HCT116 (cell line): ENCODE data around the gene APOL4.

Source experiments
- POLR2A ChIP-seq: IDR thresholded peaks from 2 replicates; pipeline ENCODE4 v1.7.0; 2011; ENCODE audit warnings: borderline replicate concordance; ENCODE audit not compliant: insufficient read depth, insufficient read length; ENCODE audit errors: extremely low read depth
- RAD21 ChIP-seq: IDR thresholded peaks from 2 replicates; pipeline ENCODE4 v1.6.1; 2012; ENCODE audit warnings: low read depth, mild to moderate bottlenecking
- SIN3A ChIP-seq: IDR thresholded peaks from 2 replicates; pipeline ENCODE4 v1.6.1; 2012; ENCODE audit warnings: low read depth
- SP1 ChIP-seq: IDR thresholded peaks from 2 replicates; pipeline ENCODE4 v1.6.1; 2012; ENCODE audit warnings: low read depth
- SRF ChIP-seq: IDR thresholded peaks from 2 replicates; pipeline ENCODE4 v1.6.1; 2012; ENCODE audit warnings: low read depth
- TCF7L2 ChIP-seq: IDR thresholded peaks from 2 replicates; pipeline ENCODE4 v1.7.0; 2011; ENCODE audit warnings: borderline replicate concordance, inconsistent platforms; ENCODE audit not compliant: insufficient read depth, insufficient read length; ENCODE audit errors: extremely low read depth
- TF ChIP-seq, protein P1 (sequence below), 3 experiments: fragments of 200-600 bp in 1 of 3; sonication (generic) in 1 of 3; IDR thresholded peaks in 2 of 3; conservative IDR thresholded peaks in 1 of 3; 2 replicates each; pipeline ENCODE4 v1.5.1; 2012 to 2017; ENCODE audit warnings: low read depth in 2 of 3, low read length in 2 of 3, antibody characterized with exemption in 1 of 3, borderline replicate concordance in 1 of 3, control low read depth in 1 of 3, mild to moderate bottlenecking in 1 of 3, mixed read lengths in 1 of 3, mixed run types in 1 of 3, moderate library complexity in 1 of 3; ENCODE audit not compliant: insufficient read depth in 1 of 3
- TF ChIP-seq, protein P2 (sequence below): IDR thresholded peaks from 2 replicates; pipeline ENCODE4 v1.6.1; 2012; ENCODE audit warnings: low read depth

DNA sequence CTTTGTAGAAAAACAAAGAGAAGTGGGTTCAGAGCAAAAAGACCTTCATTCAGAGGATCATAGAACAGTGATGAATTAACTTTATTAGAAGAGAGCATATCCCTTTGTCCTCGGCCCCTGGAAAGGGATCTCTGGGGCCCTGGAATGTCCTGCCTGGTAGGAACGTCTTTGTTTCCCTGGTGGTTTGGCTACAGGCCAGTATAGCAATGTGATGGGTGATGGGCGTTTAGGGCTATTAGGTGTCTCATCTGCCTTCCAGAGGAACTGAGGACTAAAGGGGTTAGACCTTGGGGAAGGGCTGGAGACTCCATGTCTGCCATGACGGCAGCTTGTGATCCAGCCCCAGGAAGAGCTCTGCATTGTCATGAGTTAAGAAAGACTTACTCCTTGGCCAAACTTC is 9.1 kb downstream of the APOL4 start:
- no peak for TF ChIP-seq RAD21
- no peak for TF ChIP-seq SP1
- TF ChIP-seq SIN3A, result no peak
- TF ChIP-seq, protein P1, sequence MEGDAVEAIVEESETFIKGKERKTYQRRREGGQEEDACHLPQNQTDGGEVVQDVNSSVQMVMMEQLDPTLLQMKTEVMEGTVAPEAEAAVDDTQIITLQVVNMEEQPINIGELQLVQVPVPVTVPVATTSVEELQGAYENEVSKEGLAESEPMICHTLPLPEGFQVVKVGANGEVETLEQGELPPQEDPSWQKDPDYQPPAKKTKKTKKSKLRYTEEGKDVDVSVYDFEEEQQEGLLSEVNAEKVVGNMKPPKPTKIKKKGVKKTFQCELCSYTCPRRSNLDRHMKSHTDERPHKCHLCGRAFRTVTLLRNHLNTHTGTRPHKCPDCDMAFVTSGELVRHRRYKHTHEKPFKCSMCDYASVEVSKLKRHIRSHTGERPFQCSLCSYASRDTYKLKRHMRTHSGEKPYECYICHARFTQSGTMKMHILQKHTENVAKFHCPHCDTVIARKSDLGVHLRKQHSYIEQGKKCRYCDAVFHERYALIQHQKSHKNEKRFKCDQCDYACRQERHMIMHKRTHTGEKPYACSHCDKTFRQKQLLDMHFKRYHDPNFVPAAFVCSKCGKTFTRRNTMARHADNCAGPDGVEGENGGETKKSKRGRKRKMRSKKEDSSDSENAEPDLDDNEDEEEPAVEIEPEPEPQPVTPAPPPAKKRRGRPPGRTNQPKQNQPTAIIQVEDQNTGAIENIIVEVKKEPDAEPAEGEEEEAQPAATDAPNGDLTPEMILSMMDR (IDR thresholded peaks at IDR 0.05 in 2 of 3, conservative IDR thresholded peaks at IDR 0.05 in 1 of 3; ENCODE audit: borderline replicate concordance in 1 of 3, insufficient read depth in 1 of 3, low read depth in 2 of 3, low read length in 2 of 3), result no peak
- TF ChIP-seq, protein P2, sequence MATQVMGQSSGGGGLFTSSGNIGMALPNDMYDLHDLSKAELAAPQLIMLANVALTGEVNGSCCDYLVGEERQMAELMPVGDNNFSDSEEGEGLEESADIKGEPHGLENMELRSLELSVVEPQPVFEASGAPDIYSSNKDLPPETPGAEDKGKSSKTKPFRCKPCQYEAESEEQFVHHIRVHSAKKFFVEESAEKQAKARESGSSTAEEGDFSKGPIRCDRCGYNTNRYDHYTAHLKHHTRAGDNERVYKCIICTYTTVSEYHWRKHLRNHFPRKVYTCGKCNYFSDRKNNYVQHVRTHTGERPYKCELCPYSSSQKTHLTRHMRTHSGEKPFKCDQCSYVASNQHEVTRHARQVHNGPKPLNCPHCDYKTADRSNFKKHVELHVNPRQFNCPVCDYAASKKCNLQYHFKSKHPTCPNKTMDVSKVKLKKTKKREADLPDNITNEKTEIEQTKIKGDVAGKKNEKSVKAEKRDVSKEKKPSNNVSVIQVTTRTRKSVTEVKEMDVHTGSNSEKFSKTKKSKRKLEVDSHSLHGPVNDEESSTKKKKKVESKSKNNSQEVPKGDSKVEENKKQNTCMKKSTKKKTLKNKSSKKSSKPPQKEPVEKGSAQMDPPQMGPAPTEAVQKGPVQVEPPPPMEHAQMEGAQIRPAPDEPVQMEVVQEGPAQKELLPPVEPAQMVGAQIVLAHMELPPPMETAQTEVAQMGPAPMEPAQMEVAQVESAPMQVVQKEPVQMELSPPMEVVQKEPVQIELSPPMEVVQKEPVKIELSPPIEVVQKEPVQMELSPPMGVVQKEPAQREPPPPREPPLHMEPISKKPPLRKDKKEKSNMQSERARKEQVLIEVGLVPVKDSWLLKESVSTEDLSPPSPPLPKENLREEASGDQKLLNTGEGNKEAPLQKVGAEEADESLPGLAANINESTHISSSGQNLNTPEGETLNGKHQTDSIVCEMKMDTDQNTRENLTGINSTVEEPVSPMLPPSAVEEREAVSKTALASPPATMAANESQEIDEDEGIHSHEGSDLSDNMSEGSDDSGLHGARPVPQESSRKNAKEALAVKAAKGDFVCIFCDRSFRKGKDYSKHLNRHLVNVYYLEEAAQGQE, result no peak
- TF ChIP-seq POLR2A, result no peak
- no peak for TF ChIP-seq TCF7L2
- TF ChIP-seq SRF, result no peak
